CD4-positive, alpha-beta T cell treated with Interleukin-21 for 1 hour (primary cell): ENCODE data around the gene SPRYD3.
A peak's percentile ranks its signal among the peaks of the same experiment; 100 is the strongest.
"Not testable (repeated sequence)": the region's sequence is repeated elsewhere in the genome, so short reads cannot be mapped to it uniquely, and the experiment has no call there.

Experiments
- DNase-seq: peaks from one replicate; pipeline ENCODE4 v3.0.0-alpha.2; 2020

The SPRYD3 gene

GRCh38 chr12:53101931-53102781 is 23.0 kb upstream of the SPRYD3 start:
- DNase-seq = no peak

GRCh38 chr12:53101266-53101665 is 22.1 kb upstream of the SPRYD3 start:
- no peak for DNase-seq

- DNase-seq = no peak
Observed at GRCh38 chr12:53100466-53101151, 21.4 kb upstream of the SPRYD3 start.

GRCh38 chr12:53099071-53099882 is 20.1 kb upstream of the SPRYD3 start:
- peak; percentile 88 for DNase-seq

GRCh38 chr12:53098354-53098981 is 19.3 kb upstream of the SPRYD3 start:
- no peak for DNase-seq

GRCh38 chr12:53097564-53098353 is 18.6 kb upstream of the SPRYD3 start, which contains the start of gene IGFBP6:
IGFBP6 (plus strand) TSS chr12:53097667; CDS start chr12:53097718, 51 bp downstream.
- DNase-seq = peak; percentile 63

GRCh38 chr12:53097207-53097563 is 18.0 kb upstream of the SPRYD3 start:
- DNase-seq = no peak

- no peak for DNase-seq
Observed at GRCh38 chr12:53096759-53097158, 17.6 kb upstream of the SPRYD3 start.

- DNase-seq = no peak
Observed at GRCh38 chr12:53096089-53096741, 17.0 kb upstream of the SPRYD3 start.

- DNase-seq = not testable (repeated sequence)
Observed at GRCh38 chr12:53095596-53095895, 16.4 kb upstream of the SPRYD3 start.

GRCh38 chr12:53094796-53095595 is 15.8 kb upstream of the SPRYD3 start:
- DNase-seq = not testable (repeated sequence)

GRCh38 chr12:53094394-53094787 is 15.2 kb upstream of the SPRYD3 start:
- DNase-seq = no peak

- peak; percentile 8 for DNase-seq
Observed at GRCh38 chr12:53093777-53094393, 14.7 kb upstream of the SPRYD3 start.

GRCh38 chr12:53091756-53092155 is 12.6 kb upstream of the SPRYD3 start:
- no peak for DNase-seq

GRCh38 chr12:53090554-53090953 is 11.4 kb upstream of the SPRYD3 start:
- no peak for DNase-seq

GRCh38 chr12:53090105-53090504 is 10.9 kb upstream of the SPRYD3 start:
- no peak for DNase-seq

- DNase-seq = no peak
Observed at GRCh38 chr12:53086361-53086760, 7.2 kb upstream of the SPRYD3 start.

- DNase-seq = no peak
Observed at GRCh38 chr12:53082637-53083175, 3.5 kb upstream of the SPRYD3 start.

GRCh38 chr12:53078425-53079225 is 565 bp downstream of the SPRYD3 start:
- no peak for DNase-seq
